CD4-positive, alpha-beta T cell treated with Interleukin-2 at 100 ng/mL for 4 hours (primary cell): ENCODE results near the gene ZSCAN5C.
"Not testable (repeated sequence)": the region's sequence is repeated elsewhere in the genome, so short reads cannot be mapped to it uniquely, and the experiment has no call there.

Experiments used
- DNase-seq: peaks from one replicate; pipeline ENCODE4 v3.0.0-alpha.2; 2020; ENCODE audit warnings: low spot score

ZSCAN5C gene, protein sequence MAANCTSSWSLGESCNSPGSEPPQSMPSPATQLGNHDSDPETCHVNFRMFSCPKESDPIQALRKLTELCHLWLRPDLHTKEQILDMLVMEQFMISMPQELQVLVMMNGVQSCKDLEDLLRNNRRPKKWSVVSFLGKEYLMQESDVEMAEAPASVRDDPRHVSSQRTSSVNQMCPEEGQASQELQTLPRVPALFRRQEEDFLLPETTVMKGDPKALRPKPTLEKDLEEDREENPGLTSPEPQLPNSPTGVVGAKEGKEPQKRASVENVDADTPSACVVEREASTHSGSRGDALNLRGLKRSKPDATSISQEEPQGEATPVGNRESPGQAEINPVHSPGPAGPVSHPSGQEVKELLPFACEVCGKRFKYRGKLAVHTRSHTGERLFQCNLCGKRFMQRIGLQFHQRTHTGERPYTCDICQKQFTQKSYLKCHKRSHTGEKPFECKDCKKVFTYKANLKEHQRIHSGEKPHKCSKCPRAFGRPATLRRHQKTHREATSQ

DNA sequence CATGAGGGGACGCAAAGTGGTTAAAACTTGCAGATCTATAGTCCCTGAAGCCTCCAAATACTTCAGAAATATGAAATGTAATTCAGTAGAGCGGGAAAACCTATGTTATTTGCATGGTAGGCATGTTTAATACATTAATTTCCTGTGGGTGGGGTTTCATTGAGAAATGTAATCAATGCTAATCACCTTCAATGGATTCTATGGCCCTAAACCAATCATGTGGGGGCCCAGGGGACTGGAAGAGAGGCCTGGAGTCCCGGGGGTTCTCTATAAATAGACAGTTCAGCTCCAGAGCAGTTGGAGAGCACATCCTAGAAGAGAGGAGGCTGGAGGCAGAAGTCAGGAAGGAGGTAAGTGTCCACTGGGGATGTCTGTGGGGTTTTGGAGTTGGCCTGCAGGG lies at the start of gene ZSCAN5C:
Gene ZSCAN5C (plus strand): TSS at position 301 of the 400 bp plus-strand sequence. CDS start 3,641 bp downstream, outside the sequence.
- DNase-seq, result no peak

DNA sequence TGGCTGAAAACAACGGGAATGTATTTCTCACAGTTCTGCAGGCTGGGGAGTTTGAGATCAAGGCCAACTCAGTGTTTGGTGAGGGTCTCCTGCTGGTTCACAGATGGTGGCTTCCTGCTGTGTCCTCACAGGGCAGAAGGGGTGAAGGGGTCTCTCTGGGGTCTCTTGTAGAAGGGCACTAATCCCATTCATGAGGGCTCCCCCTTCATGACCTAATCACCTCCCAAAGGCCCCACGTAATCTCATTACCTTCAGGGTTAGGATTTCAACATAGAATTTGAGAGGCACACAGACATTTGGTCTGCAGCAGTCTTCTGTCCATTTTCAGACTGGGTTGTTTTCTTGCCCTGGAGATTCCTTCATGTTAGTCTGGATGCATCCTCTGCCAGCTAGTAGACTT lies 49.4 kb upstream of the ZSCAN5C start:
- no peak for DNase-seq

DNA sequence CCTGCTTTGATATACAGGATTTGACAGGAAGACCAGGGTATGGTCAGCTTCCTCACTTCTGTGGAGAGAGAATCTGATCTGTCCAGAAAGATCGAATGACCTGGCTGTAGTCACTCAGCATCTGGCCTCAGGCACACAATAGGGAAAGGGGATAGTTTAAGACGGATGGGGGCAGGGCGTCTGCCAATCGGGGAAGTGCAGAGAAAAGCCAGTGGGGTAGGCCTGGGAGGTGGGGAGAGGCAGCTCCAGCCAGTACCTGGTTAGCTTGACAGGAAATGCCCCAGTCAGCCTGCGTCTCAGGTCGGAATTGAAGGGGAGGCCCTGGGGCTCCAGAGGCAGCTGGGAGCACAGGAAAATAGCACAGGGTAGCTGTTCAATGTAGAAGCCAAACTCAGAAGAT lies 48.6 kb upstream of the ZSCAN5C start:
- DNase-seq, result no peak

DNA sequence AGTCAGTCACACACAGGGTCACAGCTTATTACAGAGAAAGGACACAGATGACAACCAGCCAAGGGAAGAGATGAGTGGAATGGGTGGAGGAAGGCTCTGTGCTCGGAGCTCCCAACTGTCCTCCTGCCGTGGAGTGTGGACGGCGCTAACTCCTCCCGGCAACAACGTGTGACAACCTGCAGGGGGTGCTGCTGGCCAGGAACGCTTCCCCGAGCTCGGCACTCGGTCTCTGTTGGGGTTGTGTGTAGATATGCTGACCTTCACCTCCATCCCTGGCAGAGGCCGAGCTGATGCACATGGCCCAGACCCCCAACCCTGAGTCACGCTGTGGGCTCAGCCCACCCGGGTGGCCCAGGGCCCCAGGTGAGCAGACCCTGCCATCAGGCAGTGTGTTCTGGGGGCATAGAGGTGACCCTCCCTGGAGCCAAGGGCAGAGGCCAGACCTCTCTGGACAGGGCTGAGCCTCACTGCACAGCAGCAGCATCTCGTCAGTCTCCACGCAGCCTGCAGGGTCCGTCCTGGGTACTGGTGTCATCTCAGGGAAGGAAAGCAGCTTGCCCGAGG lies 46.9 kb upstream of the ZSCAN5C start:
- DNase-seq, result no peak

DNA sequence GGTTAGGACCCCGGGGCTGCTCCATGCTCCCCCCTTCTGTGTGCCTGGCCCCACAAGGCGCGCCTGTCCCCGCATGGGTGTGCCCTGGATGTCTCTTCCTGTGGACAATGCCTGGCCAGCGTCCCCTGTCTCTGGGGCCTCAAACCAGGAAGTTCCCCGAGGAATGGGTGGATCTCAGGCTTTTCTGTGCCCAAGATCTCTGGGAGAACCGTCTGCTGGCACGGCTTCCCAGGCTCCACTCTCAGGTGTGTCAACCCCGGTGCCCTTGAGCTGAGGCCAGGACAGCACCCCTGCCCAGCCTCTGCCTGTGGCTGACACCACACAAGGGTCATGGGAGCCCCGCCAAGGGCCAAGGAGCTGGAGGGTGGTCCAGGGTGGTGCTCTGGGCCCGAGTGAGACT lies 45.3 kb upstream of the ZSCAN5C start:
- no peak for DNase-seq

DNA sequence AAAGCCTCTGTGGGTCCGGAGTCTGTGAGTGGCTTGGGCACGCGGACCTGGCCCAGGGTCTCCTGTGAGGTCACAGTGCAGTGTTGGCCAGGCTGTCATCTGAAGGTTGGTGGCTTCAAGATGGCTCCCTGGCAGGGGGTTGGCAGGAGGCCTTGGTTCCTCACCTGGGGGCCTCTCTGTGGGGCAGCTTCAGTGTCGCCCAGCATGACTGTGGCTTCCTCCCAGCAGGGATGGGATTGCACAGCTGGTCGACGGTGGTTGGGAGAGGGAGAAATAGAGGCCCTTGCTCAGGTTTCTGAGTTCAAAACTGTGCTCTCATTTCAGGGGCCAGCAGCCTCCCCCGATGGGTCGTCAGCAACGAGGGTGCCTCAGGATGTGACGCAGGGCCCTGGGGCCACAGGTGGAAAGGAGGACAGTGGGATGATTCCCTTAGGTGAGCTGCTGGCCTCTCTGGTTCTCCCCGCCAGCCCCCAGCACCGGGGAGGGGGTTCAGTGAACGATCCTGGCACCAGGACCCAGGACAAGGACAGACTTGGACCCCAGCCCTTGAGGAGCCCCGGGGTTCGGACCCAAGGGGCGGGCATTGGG lies 43.8 kb upstream of the ZSCAN5C start:
- DNase-seq, result no peak

DNA sequence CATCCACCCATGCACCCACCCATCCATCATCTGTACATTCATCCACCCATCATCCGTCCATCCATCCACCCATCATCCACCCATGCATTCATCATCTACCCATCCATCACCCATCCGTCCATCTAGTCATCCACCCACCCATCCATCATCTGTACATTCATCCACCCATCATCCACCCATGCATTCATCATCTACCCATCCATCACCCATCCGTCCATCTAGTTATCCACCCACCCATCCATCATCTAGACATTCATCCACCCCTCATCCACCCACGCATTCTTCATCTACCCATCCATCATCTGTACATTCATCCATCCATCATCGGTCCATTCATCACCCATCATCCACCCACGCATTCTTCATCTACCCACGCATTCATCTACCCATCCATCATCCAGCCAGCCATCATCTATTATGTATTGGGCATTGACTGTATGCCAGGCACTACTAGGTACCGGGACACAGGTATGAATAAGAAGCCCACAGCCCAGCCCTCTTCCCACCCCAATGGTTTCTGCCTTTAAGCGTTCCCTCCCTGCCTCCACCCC lies 43.0 kb upstream of the ZSCAN5C start:
- no peak for DNase-seq

DNA sequence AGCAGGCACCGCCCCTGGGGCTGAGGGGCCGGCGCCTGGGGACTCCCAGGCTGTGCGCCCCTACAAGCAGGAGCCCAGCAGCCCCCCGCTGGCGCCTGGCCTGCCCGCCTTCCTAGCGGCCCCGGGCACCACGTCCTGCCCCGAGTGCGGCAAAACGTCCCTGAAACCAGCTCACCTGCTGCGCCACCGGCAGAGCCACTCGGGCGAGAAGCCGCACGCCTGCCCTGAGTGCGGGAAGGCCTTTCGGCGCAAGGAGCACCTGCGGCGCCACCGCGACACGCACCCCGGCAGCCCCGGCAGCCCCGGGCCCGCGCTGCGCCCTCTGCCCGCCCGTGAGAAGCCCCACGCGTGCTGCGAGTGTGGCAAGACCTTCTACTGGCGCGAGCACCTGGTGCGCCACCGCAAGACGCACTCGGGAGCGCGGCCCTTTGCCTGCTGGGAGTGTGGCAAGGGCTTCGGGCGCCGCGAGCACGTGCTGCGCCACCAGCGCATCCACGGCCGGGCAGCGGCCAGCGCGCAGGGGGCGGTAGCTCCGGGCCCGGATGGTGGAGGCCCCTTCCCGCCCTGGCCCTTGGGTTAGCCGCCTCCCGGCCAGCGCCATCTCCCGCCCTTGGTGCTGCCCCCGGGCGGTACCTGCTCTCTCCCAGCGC lies 42.3 kb upstream of the ZSCAN5C start:
- DNase-seq, result no peak

DNA sequence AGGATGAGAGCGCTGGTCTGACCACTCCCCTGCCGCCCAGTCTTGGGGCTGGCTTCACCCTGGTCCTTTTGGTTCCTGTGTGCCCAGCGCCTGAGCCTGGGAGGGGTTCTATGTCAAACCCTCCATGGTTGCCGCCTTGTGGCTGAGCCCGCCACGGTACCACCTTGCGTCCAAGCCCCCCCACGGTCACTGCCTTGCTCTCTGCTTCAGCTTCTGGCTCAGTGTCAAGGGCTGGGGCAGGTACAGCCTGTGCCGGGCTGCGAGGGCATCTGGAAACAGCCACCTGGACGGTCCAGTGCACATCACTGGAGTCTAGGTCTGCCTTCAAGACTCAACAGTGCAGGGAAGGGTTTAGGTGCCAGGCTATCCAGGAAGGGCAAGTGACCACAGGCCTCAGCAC lies 40.5 kb upstream of the ZSCAN5C start:
- DNase-seq, result no peak

DNA sequence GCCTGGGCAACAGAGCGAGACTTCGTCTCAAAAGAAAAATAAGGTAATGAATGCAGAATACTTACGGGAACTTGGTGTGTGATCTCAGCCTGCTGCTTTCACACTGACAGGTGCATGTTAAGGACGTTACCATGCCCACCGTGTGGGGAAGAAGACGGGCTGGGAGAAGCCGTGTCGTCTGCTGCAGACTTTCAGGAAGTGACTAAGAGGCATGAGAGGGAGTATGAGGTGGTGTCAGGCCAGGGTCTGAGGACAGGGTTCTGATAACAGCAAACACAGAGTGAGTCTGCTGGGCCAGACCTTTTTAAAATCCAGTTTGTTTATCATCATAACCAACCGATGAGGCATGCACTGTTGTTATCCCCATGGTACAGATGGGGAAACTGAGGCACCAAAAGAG lies 39.8 kb upstream of the ZSCAN5C start:
- DNase-seq, result no peak

DNA sequence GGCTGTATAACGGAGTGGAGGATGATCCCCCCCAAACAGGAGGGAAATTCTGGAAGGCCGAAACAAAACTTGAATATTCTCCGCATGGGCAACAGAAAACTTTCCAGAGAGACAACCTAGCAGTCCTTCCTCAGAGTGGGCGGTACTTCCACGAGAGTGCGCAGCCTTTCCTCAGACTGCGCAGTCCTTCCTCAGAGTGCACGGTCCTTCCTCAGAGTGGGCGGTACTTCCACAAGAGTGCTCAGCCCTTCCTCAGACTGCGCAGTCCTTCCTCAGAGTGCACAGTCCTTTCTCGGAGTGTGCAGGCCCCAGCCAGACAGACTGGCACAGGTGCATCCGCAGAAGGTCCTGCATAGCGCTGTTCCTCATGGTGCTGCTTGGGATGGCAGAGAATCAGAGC lies 39.0 kb upstream of the ZSCAN5C start:
- DNase-seq, result no peak

DNA sequence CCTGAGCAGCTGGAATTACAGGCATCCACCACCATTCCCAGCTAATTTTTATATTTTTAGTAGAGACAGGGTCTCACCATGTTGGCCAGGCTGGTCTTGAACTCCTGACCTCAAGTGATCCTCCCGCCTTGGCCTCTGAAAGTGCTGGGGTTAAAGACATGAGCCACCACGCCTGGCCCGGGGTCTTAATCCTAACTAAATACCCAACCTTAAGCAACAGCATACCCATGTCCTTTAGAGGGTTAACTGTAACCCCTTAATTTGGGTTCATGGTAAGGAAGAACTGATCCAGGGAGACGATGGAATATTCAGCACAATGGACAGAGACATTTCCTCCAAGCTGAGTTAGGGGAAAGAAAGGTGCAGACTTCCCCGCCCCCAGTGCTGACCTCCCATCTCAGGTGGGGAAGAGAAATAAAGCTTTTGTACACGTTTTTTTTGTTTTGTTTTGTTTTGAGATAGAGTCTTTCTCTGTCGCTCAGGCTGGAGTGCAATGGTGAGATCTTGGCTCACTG lies 35.0 kb upstream of the ZSCAN5C start:
- DNase-seq, result no peak

DNA sequence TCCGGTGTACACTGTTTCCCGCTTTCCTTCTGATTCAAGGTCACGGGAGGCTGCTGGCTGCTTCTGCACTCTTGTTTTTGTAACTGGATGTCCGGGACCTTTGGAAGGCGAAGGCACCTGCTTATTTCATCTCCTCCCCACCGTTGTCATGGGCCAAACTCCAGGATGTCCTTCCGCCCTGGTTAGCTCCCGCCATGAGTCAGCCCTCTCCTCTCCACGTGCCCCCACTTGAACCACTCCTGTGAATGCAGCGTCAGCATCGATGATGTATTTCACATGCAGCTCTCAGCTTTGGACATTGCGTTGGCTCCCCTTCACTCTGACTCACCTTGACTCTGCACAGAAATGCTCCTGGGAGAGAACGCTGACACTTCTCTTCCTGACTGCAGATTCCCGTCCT lies 31.8 kb upstream of the ZSCAN5C start:
- DNase-seq, result no peak

DNA sequence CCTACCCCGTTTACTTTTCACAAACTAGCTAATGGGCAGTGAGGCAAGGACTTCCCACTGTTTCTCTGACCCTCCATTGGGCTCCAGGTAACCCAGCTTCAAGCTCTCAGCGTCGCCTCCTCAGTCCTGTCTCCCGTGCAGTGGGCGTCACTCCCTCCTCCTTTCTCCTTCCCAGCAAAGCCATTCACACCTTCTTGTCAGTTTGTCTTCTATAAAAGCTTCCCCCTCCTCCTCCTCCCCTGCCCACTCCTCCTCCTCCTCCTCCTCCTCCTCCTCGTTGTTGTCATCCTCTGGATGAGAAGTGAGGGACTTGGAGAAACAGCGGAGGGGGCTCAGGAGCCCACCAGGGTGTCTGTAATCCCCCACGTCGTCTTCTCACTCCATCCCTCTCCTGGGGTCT lies 28.0 kb upstream of the ZSCAN5C start:
- DNase-seq, result no peak

DNA sequence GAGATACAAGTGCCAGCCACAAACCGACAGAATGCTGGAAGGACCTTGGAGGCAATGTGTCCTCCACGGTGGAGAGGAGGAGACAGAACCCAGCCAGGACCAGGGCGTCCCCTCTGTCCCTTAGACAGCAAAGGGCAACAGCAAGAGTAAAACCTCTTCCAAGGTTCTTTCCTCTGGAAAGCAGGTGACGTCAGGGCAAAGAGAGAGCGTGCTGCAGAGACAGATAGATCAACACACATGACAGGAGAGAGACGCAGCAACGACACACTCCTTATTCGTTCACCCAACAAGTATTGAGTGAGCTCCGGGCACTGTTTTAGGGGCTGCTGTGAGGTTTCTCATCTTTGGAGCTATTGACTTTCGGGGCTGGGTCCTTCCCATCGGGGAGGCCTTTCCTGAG lies 27.5 kb upstream of the ZSCAN5C start:
- DNase-seq, result no peak

DNA sequence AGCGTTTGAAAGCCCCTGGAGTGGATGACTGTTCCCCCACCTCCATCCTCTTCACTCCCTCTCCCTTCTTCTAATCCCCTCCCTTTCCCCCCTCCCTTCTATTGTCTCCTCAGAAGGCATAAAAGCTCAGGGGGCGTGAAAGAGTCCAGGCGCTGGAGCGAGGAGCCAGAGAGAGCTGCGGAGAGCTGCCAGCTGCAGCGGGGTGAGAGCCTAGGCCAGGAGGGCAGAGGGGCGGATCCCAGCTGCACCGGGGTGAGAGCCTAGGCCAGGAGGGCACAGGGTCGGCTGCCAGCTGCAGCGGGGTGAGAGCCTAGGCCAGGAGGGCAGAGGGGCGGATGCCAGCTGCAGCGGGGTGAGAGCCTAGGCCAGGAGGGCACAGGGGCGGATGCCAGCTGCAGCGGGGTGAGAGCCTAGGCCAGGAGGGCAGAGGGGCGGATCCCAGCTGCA lies 26.2 kb upstream of the ZSCAN5C start, which contains the start of gene GALP:
Gene GALP (plus strand): TSS at position 148 of the 447 bp plus-strand sequence. CDS start 1,101 bp downstream, outside the sequence.
- DNase-seq, result not testable (repeated sequence)

DNA sequence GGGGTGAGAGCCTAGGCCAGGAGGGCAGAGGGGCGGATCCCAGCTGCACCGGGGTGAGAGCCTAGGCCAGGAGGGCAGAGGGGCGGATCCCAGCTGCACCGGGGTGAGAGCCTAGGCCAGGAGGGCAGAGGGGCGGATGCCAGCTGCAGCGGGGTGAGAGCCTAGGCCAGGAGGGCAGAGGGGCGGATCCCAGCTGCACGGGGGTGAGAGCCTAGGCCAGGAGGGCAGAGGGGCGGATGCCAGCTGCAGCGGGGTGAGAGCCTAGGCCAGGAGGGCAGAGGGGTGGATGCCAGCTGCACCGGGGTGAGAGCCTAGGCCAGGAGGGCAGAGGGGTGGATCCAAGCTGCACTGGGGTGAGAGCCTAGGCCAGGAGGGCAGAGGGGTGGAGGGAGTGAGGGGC lies 25.8 kb upstream of the ZSCAN5C start:
- DNase-seq, result not testable (repeated sequence)

DNA sequence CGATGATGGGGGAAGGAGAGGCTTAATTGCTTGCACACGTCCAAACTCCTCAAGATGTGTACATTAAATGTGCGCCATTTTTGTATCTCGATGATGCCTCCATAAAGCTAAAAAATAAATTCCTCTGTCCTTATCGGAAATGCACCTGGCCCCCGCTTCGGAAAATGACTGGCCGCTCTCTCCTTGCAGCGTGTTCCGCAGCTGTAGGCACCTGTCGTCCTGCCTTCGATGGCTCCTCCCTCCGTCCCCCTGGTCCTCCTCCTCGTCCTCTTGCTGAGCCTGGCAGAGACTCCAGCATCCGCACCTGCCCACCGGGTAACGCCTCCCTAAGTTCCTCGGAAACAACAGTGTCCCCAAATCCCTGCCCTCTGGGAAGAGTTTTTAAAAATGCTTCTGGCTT lies 25.2 kb upstream of the ZSCAN5C start:
- no peak for DNase-seq

DNA sequence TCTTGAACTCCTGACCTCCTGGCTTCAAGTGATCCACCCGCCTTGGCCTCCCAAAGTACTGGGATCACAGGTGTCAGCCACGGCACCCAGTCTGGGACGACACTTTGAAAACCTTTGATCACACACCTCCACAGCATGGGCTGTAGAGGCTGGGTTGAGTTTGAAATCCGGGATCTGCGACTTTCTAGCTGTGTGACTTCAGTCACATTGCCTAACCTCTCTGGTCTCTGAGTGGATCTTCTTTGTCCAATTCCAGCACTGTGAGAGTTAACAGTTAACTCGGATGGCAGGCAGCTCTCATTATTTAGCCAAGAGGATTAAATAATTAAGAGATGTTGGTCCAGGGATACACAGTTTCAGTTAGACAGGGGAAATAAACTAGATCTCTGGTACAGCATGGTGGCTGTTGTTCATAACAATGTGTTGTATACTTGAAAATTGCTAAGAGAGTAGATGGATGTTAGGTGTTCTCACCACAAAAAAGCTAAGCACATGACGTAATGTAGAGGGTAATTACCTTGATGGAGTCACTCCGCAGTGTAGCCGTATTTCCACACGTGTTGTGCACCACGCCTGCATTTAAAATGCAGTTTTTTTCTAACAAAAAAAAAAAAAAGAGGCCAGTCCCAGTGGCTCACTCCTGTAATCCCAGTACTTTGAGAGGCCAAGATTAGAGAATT lies 24.4 kb upstream of the ZSCAN5C start:
- no peak for DNase-seq

DNA sequence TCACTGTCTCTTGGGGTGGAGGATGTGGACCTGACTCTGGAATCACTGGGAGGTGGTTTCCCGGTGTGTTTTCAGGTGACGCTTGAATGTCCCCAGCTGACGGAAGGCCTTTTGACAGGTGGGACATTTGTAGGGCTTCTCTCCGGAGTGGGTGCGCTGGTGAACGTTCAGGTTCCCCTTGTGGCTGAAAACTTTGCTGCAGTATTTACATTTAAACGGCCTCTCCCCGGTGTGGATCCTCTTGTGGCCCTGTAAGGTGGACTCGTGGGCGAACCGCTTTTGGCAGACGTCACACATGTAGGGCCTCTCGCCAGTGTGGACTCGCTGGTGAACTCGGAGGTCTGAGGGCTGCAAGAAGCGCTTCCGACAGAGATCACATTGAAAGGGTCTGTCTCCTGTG lies 12.3 kb upstream of the ZSCAN5C start:
- DNase-seq, result no peak

DNA sequence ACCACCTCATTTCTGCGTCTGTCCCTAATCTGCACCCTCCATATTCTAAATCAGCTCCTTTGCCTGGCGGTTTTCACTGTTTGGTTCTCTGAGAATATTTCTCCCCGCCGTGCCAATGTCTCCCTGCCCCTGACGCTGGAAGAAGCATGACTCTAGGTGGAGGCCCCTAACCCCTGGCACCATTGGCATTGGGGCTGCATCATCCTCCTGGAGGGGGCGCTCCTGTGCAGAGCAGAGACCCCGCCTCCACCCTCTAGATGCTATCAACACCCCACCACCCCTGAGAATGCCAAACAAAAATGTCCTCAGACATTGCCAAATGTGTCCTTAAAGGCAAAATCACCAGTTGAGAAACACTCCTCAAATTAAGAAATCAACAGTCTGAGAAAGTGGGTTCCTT lies 11.0 kb upstream of the ZSCAN5C start:
- DNase-seq, result no peak
